Measurements from ENCODE around the gene KIF16B.

DNA sequence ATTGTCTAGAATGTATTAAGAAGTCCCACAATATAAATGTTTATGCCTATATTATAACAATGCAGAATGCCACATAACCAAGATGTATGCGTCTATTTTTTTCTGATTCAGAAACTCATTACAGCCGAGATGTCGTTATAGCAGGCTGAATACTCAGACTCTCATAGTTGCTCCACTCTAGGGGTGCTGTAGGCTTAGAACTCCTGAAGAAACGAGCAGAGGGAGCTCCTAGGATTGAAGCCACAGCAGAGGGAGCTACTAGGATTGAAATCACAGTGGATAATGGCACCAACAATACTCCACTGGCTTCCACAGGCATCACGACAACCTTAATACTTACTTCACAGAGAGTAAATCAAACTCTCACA, 208.9 kb downstream of the KIF16B start:
- TF ChIP-seq ZNF311 (CRISPR knock-in tag; IDR thresholded peaks at IDR 0.05): no peak
- no peak for TF ChIP-seq KLF1 (tag; IDR thresholded peaks at IDR 0.05)
- no peak for TF ChIP-seq POLR2AphosphoS5 (IDR thresholded peaks at IDR 0.05; ENCODE audit: control insufficient read depth, insufficient read depth, low read depth, low read length)
- TF ChIP-seq, protein P1, sequence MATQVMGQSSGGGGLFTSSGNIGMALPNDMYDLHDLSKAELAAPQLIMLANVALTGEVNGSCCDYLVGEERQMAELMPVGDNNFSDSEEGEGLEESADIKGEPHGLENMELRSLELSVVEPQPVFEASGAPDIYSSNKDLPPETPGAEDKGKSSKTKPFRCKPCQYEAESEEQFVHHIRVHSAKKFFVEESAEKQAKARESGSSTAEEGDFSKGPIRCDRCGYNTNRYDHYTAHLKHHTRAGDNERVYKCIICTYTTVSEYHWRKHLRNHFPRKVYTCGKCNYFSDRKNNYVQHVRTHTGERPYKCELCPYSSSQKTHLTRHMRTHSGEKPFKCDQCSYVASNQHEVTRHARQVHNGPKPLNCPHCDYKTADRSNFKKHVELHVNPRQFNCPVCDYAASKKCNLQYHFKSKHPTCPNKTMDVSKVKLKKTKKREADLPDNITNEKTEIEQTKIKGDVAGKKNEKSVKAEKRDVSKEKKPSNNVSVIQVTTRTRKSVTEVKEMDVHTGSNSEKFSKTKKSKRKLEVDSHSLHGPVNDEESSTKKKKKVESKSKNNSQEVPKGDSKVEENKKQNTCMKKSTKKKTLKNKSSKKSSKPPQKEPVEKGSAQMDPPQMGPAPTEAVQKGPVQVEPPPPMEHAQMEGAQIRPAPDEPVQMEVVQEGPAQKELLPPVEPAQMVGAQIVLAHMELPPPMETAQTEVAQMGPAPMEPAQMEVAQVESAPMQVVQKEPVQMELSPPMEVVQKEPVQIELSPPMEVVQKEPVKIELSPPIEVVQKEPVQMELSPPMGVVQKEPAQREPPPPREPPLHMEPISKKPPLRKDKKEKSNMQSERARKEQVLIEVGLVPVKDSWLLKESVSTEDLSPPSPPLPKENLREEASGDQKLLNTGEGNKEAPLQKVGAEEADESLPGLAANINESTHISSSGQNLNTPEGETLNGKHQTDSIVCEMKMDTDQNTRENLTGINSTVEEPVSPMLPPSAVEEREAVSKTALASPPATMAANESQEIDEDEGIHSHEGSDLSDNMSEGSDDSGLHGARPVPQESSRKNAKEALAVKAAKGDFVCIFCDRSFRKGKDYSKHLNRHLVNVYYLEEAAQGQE (IDR thresholded peaks at IDR 0.05; ENCODE audit: borderline replicate concordance): no peak
- TF ChIP-seq, protein P1 (CRISPR knock-in tag; IDR thresholded peaks at IDR 0.05; ENCODE audit: low read depth): no peak
- TF ChIP-seq RAD21 (CRISPR knock-in tag; conservative IDR thresholded peaks at IDR 0.05 in 1 of 2, IDR thresholded peaks at IDR 0.05 in 1 of 2): no peak
- no peak for TF ChIP-seq EP300 (IDR thresholded peaks at IDR 0.05; ENCODE audit: low read length)
- TF ChIP-seq, protein P2, sequence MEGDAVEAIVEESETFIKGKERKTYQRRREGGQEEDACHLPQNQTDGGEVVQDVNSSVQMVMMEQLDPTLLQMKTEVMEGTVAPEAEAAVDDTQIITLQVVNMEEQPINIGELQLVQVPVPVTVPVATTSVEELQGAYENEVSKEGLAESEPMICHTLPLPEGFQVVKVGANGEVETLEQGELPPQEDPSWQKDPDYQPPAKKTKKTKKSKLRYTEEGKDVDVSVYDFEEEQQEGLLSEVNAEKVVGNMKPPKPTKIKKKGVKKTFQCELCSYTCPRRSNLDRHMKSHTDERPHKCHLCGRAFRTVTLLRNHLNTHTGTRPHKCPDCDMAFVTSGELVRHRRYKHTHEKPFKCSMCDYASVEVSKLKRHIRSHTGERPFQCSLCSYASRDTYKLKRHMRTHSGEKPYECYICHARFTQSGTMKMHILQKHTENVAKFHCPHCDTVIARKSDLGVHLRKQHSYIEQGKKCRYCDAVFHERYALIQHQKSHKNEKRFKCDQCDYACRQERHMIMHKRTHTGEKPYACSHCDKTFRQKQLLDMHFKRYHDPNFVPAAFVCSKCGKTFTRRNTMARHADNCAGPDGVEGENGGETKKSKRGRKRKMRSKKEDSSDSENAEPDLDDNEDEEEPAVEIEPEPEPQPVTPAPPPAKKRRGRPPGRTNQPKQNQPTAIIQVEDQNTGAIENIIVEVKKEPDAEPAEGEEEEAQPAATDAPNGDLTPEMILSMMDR (IDR thresholded peaks at IDR 0.05 in 2 of 3, conservative IDR thresholded peaks at IDR 0.05 in 1 of 3; ENCODE audit: insufficient read depth in 2 of 3, low read depth in 1 of 3, low read length in 3 of 3): no peak
- no peak for TF ChIP-seq YY1 (IDR thresholded peaks at IDR 0.05; ENCODE audit: borderline replicate concordance in 1 of 3, control insufficient read depth in 1 of 3, extremely low read depth in 1 of 3, insufficient read depth in 3 of 3, insufficient read length in 1 of 3, insufficient replicate concordance in 2 of 3, low read depth in 1 of 3, low read length in 2 of 3)
- no peak for TF ChIP-seq HDAC2 (IDR thresholded peaks at IDR 0.05)
- TF ChIP-seq, protein P3, sequence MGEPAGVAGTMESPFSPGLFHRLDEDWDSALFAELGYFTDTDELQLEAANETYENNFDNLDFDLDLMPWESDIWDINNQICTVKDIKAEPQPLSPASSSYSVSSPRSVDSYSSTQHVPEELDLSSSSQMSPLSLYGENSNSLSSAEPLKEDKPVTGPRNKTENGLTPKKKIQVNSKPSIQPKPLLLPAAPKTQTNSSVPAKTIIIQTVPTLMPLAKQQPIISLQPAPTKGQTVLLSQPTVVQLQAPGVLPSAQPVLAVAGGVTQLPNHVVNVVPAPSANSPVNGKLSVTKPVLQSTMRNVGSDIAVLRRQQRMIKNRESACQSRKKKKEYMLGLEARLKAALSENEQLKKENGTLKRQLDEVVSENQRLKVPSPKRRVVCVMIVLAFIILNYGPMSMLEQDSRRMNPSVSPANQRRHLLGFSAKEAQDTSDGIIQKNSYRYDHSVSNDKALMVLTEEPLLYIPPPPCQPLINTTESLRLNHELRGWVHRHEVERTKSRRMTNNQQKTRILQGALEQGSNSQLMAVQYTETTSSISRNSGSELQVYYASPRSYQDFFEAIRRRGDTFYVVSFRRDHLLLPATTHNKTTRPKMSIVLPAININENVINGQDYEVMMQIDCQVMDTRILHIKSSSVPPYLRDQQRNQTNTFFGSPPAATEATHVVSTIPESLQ (CRISPR knock-in tag; IDR thresholded peaks at IDR 0.05): no peak
- no peak for TF ChIP-seq EZH2 (IDR thresholded peaks at IDR 0.05; ENCODE audit: borderline replicate concordance, low read depth, low read length)
- TF ChIP-seq CHD1 (IDR thresholded peaks at IDR 0.05; ENCODE audit: low read length): no peak
